ENCODE data around the gene MEDAG.
A peak's percentile ranks its signal among the peaks of the same experiment; 100 is the strongest.

MEDAG gene

DNA sequence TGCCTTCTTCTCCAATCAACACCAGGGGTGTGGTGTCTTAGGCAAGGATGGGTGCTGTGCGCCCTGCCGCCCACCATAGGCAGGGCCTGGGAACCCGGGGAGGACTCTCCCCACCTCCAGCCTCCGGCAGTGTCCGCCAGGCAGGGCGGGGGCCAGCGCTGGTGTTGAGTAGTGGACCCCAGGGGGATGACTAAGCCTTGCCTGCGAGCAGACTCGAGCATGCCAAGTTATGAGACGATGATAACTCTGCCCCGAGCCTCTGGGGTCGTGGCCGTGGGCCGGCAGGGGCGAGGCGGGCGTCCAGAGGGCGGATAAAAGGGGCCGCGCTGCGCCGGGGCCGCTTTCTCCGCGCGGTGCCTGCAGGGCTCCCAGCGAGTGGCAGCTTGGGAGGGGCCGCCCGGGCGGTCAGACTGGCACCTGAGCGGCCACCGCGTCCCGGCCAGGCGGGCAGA is at the start of gene MEDAG:
Gene MEDAG, plus strand, starts transcription at position 340 of the 452 bp plus-strand sequence. CDS start 245 bp downstream, outside the sequence.
- no peak for DNase-seq

DNA sequence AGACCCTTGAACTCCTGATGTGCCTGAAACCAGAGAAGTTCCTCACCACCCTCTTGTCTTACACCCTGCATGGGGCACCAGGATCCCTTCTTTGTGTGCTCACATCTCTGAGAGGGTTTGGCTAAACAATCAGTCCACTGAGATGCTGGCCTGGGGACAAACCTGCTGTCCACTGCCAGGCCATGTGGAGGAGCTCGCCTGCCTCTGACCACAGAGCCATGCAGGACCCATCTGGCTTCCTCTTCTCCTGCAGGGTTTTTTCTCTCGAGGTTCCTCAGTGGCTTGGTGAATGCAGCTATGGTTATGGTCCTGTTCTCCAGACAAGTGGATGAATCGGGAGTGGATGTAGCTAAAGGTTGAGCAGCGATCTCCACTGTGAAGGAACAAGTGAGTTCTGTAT is 49.1 kb upstream of the MEDAG start:
- DNase-seq: no peak

DNA sequence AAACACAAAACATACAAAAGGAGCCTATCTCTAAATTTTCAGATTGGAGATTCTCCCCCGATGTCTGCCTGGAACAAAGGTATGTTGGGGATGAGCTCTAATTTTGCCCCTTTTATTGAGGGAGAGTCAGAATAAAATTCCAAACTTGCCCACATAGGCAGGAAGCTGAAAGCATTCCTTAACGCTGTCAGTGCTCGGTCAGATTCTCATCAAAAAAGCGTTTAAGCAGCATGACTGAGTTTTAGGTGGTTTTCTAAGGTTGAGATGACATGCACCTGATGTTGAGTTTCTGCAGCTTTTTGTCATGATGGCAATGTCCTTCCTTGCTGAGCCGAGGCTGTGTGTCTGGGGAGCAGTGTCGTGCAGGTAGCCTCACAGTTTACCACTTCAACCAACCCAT is 48.4 kb upstream of the MEDAG start:
- no peak for DNase-seq

DNA sequence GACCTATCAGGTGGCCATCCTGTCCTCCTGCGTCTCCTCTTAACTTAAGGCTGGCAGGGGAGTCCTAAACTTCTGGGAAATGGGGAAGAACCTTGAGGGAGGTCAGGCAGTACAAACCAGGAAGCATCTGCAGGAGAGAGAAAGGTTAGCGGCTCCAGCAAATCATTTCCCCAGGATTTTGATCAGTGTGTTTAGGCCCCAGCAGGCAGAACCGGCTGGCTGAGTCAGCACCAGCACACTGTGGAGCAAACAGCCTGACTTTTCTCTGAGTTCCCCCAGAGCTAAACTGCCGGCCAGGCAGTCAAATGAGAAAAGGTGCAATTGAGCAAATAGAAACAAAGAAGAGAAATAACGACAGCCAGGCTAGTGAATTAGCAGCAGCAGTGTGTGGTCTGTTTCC is 46.7 kb upstream of the MEDAG start:
- DNase-seq: no peak

DNA sequence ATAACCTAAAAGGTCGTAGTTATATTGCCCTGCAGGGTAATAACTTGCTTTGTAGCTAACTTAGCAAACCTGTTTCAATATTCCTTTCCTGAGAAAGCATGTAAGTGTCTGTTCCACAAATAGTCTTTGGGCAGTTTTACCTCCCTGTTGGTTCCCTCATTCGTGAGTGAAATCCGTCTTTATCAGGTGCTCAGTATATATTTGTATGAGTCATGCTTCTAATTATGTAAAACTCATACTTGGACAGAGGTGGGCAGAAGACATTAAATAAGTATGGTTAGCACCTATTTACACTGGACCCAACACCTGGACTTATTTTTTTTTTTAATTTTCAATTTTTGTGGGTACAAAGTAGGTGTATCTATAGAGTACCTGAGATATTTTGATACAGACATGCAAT is 44.9 kb upstream of the MEDAG start:
- DNase-seq: no peak

DNA sequence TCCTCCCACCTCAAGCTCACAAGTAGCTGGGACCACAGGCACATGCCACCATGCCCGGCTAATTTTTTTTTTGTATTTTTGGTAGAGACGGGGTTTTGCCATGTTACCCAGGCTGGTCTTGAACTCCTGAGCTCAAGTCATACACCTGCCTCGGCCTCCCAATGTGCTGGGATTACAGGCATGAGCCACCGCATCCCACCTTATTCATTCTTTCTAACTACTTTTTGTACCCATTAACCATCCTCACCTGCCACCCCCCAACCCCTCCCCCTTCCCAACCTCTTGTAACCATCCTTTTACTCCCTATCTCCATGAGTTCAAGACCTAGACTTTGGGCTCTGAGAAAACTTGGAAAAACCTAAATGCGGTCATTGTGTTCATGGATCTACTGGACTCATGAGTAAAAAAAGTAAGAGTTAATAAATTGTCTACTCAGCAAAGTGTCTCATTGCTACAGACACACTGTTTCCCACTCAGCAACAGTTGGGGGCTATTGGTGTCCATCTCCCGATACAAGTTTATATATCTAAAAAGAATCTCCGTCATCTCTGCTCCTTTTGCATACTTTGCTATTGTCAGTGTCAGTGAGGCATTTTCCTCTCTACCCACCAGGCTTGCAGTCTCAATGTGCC is 44.1 kb upstream of the MEDAG start:
- no peak for DNase-seq

DNA sequence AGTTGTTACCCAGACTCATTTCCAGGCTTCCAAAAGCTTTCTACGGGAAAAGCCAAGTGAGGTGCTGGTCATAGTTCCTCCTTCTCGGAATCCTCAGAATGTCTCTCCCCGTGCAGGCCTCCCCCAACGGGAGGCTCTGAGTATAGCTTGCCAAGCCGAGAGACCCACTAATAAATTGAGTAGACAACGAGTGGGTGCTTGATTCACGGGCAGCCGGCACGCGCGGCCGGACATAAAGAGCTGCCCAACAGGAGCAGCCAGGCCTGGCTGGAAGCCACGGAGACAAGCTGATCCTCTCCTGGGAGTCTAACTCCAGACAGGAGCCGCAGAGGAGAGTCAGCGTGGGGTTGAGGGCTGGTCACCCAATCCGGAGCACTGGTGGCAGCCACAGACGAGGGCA is 43.4 kb upstream of the MEDAG start:
- no peak for DNase-seq

DNA sequence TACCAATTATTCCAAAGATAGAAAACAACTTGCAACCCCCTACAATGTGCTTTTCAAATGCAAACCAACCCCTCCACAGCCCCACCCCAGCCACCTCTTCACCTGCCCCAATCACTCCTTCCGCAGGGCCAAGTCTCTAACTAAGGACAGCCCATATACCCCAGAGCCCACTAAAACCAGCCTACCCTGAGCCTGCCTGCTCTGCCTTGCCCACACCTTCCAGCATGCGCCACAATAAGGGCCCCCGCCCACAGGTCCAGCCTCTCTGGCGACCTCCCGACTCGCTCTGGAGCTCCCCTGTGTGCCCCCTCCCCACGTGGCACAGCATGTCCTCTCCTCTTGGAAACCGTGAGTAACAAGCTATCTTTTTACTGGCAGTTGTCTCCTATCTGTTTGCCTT is 42.8 kb upstream of the MEDAG start:
- DNase-seq: no peak

DNA sequence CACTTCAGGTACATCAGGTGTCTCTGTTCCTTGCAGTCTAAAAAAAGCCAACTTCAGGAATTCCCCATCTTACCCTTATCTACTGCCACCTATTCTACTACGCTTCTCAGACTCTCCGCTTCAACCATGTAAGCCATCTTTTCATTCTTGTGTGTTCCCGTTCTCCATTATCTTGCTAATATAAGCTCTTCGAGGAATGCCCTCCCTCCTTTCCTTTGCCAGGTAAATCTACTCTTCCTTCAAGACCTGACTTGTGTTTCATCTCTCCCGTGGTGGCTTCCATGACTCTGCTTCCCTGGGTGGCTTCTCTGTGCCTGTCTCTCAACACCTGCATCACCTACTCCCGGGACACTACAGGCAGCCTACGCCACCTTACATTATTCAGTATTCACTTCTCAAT is 42.3 kb upstream of the MEDAG start:
- DNase-seq: no peak

DNA sequence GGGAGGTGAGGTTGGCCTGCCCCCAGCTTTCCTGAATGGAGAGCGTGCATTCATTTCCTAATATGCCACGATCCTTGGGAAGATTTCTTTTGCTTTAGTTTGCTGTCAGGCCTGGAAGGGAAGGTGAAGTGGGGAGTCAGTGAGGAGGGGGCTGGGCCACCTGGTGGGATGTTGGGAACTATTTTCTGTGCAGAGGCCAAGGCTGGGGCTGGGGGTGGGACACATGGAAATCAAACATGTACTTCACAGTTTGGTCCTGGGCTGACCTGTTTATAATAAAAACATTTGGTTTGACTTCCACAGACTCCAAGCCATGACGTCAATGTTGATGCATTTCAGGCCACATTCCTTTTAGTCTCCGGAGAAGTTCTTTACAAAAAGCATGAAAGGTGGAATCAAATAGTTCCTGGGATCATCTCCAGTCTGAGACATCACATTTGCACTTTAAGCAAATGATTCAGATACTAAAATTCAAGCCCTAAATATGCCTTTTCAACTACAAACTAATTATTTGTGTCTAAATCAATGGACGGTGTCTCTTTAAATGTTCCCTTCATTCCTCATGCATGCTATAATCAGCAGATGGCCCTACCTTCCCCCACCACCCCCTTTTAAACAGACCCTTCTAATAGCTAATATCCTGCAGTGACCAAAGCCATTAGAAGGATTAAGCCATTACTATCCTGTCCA is 41.5 kb upstream of the MEDAG start:
- peak; percentile 7 for DNase-seq

DNA sequence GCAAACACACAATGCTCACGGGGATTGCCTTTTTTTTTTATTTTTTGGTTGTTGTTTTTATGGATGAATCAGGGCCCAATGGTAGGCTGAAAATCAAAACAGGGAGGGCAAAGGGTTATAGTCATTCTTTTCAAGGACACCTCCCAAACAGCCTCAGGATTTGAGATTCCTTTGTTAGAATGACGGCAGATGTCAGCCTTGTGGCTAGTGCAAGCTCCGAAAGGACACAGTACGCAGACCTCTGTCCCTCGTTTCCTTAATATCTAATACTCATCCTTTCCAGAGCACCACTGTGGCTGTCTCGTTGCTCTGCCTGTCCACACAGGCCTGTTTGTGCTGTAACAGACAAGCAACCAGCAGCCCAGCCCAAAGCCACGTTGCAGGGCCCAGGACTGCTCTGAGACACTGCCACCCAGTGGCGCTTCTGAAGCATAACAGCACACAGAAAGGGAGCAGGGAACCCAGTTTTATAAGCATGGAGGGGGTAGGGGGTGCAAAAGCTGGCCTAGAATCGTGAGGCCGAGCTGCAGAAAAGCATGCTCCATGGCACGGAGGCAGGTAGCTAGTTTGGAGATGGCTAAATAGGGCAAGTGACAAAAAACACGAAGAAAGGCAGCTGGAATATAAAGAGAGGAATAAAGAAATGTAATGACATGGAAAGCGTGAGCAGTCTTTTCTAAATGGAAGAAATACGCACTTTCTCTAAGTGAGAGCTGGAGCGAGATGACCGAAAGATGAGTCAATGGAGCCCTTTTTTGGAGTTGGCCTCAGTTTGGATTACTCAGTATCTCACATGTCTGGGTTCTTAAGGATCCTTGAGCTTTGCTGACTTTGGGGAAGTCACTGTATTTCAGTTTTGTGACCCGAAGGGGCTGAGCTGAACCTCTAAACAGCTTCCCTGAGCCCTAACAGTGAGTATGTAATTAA is 40.7 kb upstream of the MEDAG start:
- peak; percentile 45 for DNase-seq

DNA sequence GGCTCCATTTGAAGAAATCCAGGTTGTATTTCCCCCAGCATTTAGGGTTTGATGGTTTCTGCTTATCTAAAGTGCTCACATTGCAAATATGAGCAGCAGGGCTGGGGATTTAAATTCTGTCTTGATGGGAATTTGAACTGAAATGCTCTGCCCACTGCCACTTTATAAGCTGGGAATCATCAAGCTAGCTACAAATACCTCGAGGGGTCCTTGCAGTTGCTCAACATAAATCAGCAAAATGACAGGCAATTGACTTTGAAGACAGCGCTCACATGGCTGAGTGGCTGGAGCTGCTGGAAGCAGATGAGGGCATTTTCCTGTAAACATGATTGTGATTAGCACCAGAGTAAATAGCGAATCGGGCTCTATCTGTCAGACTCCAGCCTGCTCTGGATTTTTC is 39.4 kb upstream of the MEDAG start:
- DNase-seq: no peak

DNA sequence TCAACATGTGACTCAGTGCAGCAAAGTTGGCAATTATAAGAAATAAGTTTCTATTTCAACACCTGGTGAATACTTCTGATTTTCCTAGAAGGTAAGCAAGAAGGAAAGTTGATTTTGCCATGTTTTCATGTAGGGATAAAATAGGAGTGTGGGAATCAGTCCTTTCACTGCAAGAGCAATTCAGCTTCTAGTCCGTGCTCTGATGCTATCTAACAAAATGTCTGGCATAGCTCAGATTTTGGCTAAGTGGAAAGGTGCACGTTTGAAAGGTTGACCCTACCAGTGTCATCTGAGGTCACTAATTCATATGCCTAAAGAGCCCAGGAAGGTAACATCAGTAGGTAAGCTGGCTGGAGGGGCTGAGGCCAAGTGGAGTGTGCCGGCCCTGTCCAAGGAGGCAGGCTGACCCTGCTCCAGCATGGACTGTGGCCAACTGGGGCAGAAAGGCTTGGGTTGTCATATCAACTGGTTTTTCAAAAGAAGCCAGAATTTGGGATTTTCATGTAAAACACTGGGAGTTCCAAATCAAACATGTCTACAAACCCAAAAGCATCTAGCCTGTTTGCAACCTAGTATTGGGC is 38.9 kb upstream of the MEDAG start:
- DNase-seq: no peak

DNA sequence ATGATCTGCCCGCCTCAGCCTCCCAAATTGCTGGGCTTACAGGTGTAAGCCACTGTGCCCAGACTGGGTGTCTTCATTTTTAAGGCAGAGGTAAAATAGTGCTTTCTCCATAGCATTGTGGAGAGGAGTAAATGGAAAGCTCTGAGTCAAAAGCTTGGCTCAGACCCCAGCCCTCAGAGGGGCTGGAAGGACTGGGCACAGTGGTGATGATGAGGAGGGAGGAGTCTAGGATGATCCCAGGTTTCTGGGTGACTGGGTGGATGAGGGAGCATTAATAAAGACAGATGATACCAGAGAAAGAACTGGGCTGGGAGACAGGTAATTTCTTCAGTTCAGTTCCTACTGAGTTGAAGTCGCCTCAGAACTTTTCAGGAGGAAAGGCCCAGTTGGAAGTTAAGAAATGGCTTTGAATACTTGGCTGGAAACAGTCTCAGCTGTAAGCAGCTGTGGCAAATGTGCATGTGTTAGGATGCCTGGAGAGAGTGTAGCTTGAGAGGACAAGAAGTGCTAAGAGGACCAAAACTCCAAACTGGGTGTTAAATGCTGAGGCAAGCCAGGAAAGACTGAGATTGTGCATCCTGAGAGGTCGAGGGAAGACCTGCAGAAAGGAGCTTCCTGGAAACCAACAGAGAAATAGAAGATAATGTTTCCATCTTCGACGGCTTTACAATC is 37.1 kb upstream of the MEDAG start:
- DNase-seq: no peak

DNA sequence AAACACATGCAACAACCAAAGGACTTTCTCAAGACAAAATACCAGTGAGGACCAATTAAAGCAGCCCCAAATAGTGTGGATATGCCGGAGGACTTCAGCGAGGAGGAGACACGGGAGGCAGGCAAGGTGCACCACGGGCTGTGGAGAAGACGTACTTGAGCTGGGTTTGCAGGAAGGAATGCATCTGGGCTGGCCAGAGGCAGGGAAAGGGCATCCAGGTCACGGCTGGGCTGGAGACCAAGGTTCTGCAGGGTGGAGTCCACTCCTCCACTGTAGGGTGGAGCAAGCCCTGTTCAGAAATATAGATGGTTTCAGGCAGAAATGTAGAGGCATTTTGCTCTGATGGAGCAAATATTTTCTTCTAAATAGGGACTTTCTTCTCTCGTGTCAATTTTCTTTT is 36.6 kb upstream of the MEDAG start:
- DNase-seq: no peak

DNA sequence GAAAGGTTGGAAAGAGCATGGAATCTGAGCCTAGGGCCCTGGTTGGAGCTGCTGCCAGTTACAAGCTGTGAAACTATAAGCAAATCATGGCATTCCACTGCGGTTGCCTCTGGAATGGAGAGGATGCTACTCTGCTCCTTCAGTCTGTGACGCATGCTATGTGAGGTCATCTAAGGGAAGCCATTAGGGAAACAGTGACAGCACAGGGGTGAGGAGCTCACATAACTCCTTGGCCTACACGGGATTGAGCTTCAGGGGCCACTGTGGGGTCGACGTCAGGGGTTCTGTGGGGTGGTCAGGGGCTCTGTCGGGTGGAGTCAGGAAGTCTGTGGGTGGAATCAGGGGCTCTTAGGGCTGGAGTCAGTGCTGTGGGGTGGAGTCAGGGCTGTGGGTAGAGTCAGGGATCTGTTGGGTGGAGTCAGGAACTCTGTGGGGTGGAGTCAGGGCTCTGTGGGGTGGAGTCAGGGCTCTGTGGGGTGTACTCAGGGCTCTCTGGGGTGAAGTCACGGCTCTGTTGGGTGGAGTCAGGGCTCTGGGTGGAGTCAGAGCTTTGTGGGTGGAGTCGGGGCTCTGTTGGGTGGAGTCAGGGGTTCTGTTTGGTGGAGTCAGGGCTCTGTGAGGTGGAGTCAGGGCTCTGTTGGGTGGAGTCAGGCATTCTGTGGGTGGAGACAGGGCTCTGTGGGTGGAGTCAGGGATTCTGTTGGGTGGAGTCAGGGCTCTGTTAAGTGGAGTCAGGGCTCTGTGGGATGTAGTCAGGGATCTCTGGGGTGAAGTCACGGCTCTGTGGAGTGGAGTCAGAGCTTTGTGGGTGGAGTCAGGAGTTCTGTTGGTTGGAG is 35.8 kb upstream of the MEDAG start:
- DNase-seq: no peak

DNA sequence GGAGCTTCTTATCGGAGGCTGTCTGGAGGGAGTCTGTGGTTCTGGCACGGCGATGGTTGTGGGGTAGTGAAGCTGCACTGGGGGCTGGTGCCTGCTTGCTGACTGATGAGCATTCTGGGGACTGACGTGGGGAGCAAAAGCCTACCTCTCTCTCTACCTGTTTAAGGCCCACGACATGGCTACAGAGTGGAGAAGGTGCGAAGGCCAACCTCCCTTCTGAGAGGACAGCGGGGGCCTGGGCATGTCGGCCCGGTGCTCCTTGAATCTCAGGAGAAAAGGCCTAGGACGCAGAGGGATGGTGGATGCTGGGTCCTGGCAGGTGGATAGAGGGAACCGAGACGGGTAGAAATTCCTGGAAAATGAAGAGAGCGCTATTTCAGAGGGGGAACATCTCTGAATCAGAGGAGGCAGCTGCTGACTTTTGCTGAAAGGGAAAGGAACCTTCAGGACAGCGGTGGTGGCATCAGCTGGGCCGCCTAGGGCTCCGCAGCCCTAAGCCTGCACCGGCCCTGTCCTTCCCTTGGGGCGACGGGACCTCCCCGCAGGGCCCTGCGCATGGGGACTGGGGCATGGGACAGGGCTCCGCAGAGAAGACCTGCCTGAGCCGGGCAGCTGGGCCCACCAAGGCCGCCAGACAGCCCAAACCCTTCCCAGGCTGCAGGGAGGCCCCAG is 35.0 kb upstream of the MEDAG start:
- DNase-seq: no peak

DNA sequence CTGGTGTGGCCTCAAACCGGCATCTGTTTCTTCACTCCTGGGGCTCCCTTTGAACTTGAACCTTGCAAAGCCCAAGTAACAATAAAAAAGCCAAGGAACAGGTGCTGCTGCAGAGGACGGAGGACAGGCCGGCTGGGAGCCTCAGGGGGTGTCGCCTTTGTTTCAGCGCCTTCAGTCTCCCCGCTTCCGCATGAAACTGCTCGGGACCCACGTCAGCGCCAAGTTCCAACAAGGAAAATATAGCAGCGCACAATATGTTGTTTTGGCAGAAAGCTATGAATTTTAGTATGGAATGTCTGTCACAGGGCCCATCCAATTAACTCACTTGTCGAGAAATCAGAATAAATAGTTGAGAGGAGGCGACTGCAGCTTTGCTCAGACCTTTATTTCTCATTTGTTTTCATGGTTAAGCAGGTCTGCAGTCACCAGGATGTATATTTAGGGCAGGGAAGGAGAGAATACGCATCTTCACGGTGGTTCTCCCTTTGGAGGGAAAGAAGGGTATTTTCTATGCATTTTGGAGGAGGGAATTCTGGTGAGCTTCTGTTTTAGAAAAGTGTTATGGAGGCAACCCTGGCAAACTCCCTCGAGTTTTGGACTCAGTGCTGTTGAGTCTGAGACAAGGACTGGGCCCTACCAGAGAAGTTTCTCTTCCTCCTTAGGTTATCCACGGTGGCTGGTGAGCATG is 34.3 kb upstream of the MEDAG start:
- no peak for DNase-seq

DNA sequence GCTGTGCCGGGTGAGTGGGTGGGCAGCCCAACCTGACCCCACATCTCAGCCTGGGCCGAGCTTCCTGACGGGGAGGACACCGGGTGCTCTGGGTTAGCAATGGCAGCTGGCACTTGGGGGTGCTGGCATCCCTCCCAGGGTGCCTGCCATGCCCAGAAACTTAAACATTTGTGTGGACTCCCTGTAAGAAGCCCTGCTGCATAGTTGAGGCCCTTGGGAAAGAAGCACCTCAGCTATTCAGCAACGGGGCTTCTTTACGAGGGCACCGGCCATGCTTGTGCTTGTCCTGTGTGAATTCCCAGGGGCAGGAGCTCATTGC is 33.8 kb upstream of the MEDAG start:
- no peak for DNase-seq

DNA sequence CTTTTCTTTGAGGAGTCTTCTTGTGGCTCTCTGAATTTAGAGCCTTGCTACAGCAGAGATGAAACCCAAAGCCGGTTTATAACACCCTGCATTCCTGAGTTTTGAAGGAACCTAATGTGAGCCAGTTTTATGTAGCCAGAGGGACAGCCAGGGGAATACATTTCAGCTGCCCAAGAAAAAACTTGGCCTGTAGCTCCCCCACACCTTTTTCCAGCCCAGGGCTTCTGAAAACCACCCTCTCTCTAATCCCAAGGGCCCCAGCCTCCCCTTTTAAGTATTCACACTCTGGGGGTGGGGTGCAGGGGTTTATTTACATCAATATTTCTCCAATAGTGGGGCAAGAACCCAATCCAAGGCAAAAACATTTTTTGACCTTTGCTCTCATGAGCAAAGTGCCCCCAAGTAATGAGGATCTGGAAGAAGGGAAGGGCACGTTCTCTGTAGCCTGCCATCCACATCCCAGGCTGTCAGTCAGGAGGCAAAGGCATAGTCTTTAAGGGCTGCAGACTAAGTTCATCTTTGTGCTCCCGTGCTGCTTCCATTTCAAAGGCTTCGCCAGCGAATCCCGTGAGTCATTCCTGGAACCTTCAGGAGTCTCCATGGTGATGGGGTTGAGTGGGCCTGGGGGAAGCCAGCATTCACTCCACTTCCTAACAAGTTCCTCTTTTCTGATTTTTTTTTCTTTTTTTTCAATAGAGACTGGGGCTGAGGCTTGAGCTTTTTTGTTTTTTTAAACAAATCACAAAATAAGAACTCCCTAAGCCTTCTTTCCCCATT is 33.2 kb upstream of the MEDAG start:
- DNase-seq: no peak
